DND-41 (cell line): ENCODE data around the gene MOGAT2.

Experiments used
- EZH2 ChIP-seq: IDR thresholded peaks from 3 replicates; pipeline ENCODE4 v1.6.1; 2012; ENCODE audit warnings: borderline replicate concordance, low read depth, mild to moderate bottlenecking, moderate library complexity, low read length, inconsistent platforms; ENCODE audit not compliant: severe bottlenecking
- TF ChIP-seq, protein P1 (sequence below): IDR thresholded peaks from 2 replicates; pipeline ENCODE4 v1.5.1; 2012; ENCODE audit warnings: borderline replicate concordance, low read length, moderate library complexity, mild to moderate bottlenecking; ENCODE audit not compliant: poor library complexity, severe bottlenecking; ENCODE audit errors: extremely low read depth

DNA sequence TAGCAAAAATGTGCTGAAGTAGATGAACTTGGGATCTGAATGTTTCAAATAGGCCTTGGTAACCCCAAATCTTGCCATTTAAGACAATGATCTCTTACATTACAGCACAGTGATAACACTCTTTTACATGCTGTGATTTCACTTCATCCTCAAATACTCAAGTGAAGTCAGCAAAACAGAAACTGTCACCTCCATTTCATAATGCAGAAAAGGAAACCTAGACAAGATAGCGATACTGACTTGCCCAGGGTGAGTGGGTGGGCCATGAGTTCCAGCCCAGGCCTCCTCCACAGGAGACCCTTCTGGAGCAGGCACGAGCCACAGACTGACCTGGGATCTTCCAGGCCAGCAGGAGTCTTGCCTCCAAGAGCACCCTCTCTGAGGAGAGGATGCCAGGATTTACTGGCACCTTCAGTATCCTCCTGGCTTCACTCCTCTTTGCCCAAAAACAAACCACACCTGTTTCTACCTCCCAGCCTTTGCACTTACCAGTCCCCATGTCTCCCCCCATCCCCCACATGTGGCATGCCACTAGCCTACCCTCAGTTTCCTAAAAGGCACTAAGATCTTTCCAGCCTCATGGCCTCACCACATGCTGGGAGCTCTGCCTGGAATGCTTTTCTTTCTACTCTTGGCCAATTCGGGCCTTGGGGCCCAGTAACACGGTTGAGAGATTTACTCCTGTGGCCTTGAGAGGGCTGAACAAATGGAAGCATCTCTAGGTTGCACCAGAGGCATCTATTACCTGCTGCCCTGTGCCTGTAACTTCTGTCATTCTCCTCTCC, 49.0 kb downstream of the MOGAT2 start:
- TF ChIP-seq, protein P1, sequence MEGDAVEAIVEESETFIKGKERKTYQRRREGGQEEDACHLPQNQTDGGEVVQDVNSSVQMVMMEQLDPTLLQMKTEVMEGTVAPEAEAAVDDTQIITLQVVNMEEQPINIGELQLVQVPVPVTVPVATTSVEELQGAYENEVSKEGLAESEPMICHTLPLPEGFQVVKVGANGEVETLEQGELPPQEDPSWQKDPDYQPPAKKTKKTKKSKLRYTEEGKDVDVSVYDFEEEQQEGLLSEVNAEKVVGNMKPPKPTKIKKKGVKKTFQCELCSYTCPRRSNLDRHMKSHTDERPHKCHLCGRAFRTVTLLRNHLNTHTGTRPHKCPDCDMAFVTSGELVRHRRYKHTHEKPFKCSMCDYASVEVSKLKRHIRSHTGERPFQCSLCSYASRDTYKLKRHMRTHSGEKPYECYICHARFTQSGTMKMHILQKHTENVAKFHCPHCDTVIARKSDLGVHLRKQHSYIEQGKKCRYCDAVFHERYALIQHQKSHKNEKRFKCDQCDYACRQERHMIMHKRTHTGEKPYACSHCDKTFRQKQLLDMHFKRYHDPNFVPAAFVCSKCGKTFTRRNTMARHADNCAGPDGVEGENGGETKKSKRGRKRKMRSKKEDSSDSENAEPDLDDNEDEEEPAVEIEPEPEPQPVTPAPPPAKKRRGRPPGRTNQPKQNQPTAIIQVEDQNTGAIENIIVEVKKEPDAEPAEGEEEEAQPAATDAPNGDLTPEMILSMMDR: no peak
- no peak for TF ChIP-seq EZH2
